Brain microvascular endothelial cell (primary cell): ENCODE data around the gene DYNC1H1.
A peak's percentile ranks its signal among the peaks of the same experiment; 100 is the strongest.

ENCODE experiments used
- DNase-seq: peaks from one replicate; pipeline ENCODE4 v3.0.0-alpha.2; 2020
- H3K27ac ChIP-seq: fragments of 250-450 bp; sonication (Bioruptor Pico); 2 replicates; pipeline ENCODE4 v1.5.1; 2020; ENCODE audit warnings: mild to moderate bottlenecking, moderate library complexity
- H3K27me3 ChIP-seq: fragments of 250-450 bp; sonication (Bioruptor Pico); replicated peaks from 2 replicates; pipeline ENCODE4 v1.5.1; 2020; ENCODE audit warnings: mild to moderate bottlenecking
- H3K36me3 ChIP-seq: fragments of 250-450 bp; sonication (Bioruptor Pico); replicated peaks from 2 replicates; pipeline ENCODE4 v1.5.1; 2020; ENCODE audit warnings: mild to moderate bottlenecking
- H3K4me3 ChIP-seq: 2 replicates; pipeline ENCODE4 v1.5.1; 2011; ENCODE audit warnings: low read depth, mild to moderate bottlenecking, control low read depth, low read length, moderate library complexity
- CTCF ChIP-seq: IDR thresholded peaks from 2 replicates; pipeline ENCODE4 v1.5.1; 2011; ENCODE audit warnings: low read depth, mild to moderate bottlenecking, moderate library complexity, low read length, control low read depth, inconsistent platforms; ENCODE audit errors: missing control alignments
- in situ Hi-C: cut with HindIII; loops from 2 replicates; pipeline ENCODE4 v1.10.0; 2017; ENCODE audit warnings: low sequenced_read_pairs, low pct_ligation_motif_present

The DYNC1H1 gene

GRCh38 chr14:101950100-101950499 lies 14.3 kb upstream of the DYNC1H1 start:
- H3K36me3 ChIP-seq: no peaks in the 10 kb centered on the region
- no peak for DNase-seq
- no peak overlapping the region for H3K27ac ChIP-seq
- peak; percentile 10 for TF ChIP-seq CTCF
- no peak overlapping the region for H3K4me3 ChIP-seq
- in situ Hi-C loops: no loop called here
- no peaks in the 10 kb centered on the region for H3K27me3 ChIP-seq

- TF ChIP-seq CTCF: no peak
- Histone ChIP-seq H3K27me3 (no peaks in the 10 kb centered on the region), H3K36me3 (no peaks in the 10 kb centered on the region), H3K27ac (no peak overlapping the region), H3K4me3 (no peak overlapping the region)
- no peak for DNase-seq
- in situ Hi-C loops: no loop called here
Measured at GRCh38 chr14:101950516-101951215, 13.7 kb upstream of the DYNC1H1 start.

GRCh38 chr14:101953151-101953550 lies 11.2 kb upstream of the DYNC1H1 start:
- H3K27ac ChIP-seq: no peak overlapping the region
- H3K36me3 ChIP-seq: no peaks in the 10 kb centered on the region
- TF ChIP-seq CTCF: no peak
- no peak overlapping the region for H3K4me3 ChIP-seq
- no peaks in the 10 kb centered on the region for H3K27me3 ChIP-seq
- no peak for DNase-seq
- in situ Hi-C loops: no loop called here

- Histone ChIP-seq H3K4me3 (no peak overlapping the region), H3K27ac (no peak overlapping the region), H3K36me3 (no peaks in the 10 kb centered on the region), H3K27me3 (no peaks in the 10 kb centered on the region)
- no peak for TF ChIP-seq CTCF
- in situ Hi-C loops: no loop called here
- DNase-seq: no peak
Measured at GRCh38 chr14:101954501-101954900, 9.9 kb upstream of the DYNC1H1 start.

GRCh38 chr14:101955695-101956161 lies 8.6 kb upstream of the DYNC1H1 start:
- in situ Hi-C loops: no loop called here
- no peak overlapping the region for H3K27ac ChIP-seq
- H3K27me3 ChIP-seq: no peaks in the 10 kb centered on the region
- H3K36me3 ChIP-seq: no peaks in the 10 kb centered on the region
- no peak overlapping the region for H3K4me3 ChIP-seq
- DNase-seq: no peak
- TF ChIP-seq CTCF: no peak
